TTC549 (cell line): Measurements from ENCODE around the gene STXBP4.

Experiments
- FAIRE-seq: peaks from 2 replicates; lab custom pipeline; 2012; peaks lifted over from hg19 to GRCh38; lab: Jason Lieb, UNC

STXBP4 gene

GRCh38 chr17:55124730-55125360 is 156.3 kb downstream of the STXBP4 start:
- FAIRE-seq, result no peak

- FAIRE-seq, result no peak
These were observed 165.0 kb downstream of the STXBP4 start for GRCh38 chr17:55133583-55133982.

- FAIRE-seq, result no peak
These were observed 166.1 kb downstream of the STXBP4 start for GRCh38 chr17:55134486-55135157.

- FAIRE-seq, result no peak
These were observed 172.2 kb downstream of the STXBP4 start for GRCh38 chr17:55140809-55141208.

- FAIRE-seq, result no peak
These were observed 176.0 kb downstream of the STXBP4 start for GRCh38 chr17:55144518-55144917.

GRCh38 chr17:55149485-55149884 is 180.9 kb downstream of the STXBP4 start:
- no peak for FAIRE-seq

DNA sequence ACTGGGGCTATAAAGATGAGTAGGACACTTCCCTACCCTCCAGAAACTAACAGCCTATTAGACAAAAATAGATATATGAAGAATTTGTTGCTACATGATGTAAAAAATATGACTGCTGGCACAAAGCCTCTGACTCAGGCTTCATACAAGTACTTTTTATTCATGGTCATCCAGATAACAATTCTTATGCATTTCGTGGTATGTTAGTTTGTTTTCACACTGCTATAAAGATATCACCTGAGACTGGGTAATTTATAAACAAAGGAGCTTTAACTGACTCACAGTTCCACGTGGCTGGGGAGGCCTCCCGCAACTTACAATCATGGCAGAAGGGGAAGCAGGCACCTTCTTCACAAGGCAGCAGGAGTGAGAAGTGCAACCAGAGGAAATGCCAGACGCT is 183.7 kb downstream of the STXBP4 start:
- no peak for FAIRE-seq

- no peak for FAIRE-seq
These were observed 185.5 kb downstream of the STXBP4 start for GRCh38 chr17:55154101-55154500.

GRCh38 chr17:55155856-55156560 is 187.4 kb downstream of the STXBP4 start:
- no peak for FAIRE-seq

DNA sequence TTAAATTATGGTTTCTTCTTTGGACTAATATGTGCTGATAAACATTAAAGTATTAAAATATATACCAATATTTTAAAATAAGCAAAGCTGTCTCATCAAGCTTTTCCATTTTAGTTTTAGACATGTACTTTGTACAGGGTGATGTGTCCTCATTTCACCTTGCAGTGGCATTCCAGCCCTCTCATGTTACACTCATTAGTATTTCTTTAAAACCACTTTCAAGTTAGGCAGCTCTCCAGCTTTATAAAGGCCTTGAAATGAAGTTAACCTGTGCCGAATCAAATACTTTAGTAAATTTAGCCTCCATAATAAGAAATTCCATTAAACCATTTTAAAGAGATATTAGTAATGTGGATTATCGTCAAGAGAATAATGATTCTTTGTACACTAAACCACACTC is 188.6 kb downstream of the STXBP4 start:
- no peak for FAIRE-seq

DNA sequence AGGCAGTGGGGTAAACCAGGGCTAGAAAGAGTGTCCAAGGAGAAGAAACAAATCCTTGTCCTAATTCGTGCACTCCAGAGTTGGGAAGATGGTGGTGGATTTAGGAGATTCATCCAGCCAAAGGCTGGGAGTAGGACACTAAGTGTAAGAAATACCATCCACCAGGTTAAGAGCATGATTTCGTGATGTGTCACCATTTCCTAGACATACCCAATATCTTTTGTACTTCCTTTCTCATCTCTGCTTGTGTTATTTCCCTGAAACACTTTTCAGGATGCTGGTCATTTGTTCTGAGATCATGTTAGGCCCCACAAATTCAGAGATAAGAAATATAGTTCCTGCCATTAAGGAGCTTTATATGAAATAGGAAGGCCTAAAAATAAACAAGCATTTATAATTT is 189.9 kb downstream of the STXBP4 start:
- FAIRE-seq, result no peak

GRCh38 chr17:55159251-55159650 is 190.7 kb downstream of the STXBP4 start:
- FAIRE-seq, result no peak

GRCh38 chr17:55160501-55160900 is 191.9 kb downstream of the STXBP4 start:
- no peak for FAIRE-seq

GRCh38 chr17:55161935-55162555 is 193.5 kb downstream of the STXBP4 start:
- no peak for FAIRE-seq

- FAIRE-seq, result no peak
These were observed 194.0 kb downstream of the STXBP4 start for GRCh38 chr17:55162556-55162946.

DNA sequence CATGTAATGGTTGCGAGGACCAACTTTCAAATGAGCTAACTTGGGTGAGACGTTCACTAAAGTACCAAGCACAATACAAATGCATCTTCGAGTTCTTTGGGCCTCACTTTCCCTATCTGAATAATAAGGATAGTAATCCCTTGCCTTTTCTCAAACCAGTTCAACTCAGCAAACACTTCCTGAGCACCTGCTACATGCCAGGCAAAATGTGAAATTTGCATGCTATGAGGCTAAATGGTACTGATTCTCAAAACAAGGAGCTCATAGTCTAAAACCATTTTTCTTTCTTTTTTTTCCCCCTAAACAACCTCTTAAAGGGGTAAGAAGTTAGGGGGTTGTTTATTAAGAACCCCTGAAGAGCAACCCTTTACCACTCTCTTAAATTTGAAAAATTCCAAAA is 194.8 kb downstream of the STXBP4 start:
- FAIRE-seq, result no peak

DNA sequence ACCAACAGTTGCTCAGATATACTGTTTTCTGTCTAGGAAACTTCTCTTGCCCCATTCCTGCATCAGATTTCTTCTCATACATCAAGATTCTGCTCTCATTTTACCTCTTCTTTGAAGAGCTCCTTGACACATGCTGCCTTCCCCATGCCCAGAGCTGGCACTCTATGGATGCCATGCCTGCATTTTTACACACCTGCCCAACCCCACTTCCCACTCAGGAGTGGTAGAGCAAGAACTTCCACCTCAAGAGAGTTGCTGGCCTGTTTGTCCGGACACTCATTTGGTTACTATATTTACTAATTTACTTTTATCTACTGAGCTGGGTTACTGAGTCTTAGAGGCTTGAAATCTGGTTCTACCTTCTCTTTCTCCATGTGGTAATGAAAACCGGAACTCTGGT is 197.9 kb downstream of the STXBP4 start:
- no peak for FAIRE-seq

GRCh38 chr17:55167024-55167725 is 198.6 kb downstream of the STXBP4 start:
- FAIRE-seq, result no peak

GRCh38 chr17:55168958-55169687 is 200.6 kb downstream of the STXBP4 start:
- no peak for FAIRE-seq

GRCh38 chr17:55171634-55172328 is 203.2 kb downstream of the STXBP4 start:
- no peak for FAIRE-seq

- FAIRE-seq, result no peak
These were observed 204.0 kb downstream of the STXBP4 start for GRCh38 chr17:55172612-55173011.
